Tibial nerve (tissue), 4 donors: Measurements from ENCODE around the gene PTPDC1.

ENCODE experiments used
- CTCF ChIP-seq, 5 experiments: fragments of 200-600 bp in 3 of 5; fragments of 450-650 bp in 2 of 5; sonication (generic) in 3 of 5; IDR thresholded peaks; one replicate each; pipeline ENCODE4 v1.5.1; 2016 to 2019; ENCODE audit warnings: antibody characterized with exemption in 5 of 5, mild to moderate bottlenecking in 3 of 5, moderate library complexity in 2 of 5
- EP300 ChIP-seq, 2 donors: sonication (generic); formaldehyde crosslinking; IDR thresholded peaks; one replicate each; pipeline ENCODE4 v1.6.1; 2017; ENCODE audit warnings: antibody characterized with exemption in 2 of 2, mild to moderate bottlenecking in 1 of 2

DNA sequence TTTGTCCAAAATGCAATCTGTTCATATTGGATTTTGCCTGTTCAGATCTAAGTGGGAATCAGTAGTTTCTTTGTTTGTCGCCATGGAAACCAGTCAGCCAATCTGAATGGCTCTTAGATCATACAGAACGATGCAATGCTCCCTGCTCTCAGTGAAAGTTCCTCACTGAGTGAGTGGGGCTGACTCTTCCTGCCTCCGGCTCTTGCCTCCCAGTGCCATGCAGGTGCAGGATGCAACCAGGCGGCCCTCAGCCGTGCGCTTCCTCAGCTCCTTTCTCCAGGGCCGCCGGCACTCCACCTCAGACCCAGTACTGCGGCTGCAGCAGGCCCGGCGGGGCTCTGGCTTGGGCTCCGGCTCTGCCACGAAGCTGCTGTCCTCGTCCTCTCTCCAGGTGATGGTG is at the start of gene PTPDC1:
- no peak for TF ChIP-seq CTCF (IDR thresholded peaks at IDR 0.05)
- TF ChIP-seq EP300 (IDR thresholded peaks at IDR 0.05): peak in 1 of 2 donors; percentile 89
